Hepatocyte (in vitro differentiated cells): ENCODE results near the gene BAZ1B. TPM values are rescaled to one million over a fixed set of nuclear protein-coding genes. Genes with fewer than 3 reads are reported as not detected.

ENCODE experiments used
- DNase-seq: peaks from one replicate; pipeline ENCODE4 v3.0.0-alpha.2; 2016; ENCODE audit warnings: low spot score
- H2AFZ ChIP-seq: fragments of 200-600 bp; sonication (generic); 2 replicates; pipeline ENCODE4 v1.6.0; 2016; ENCODE audit warnings: antibody characterized with exemption, mild to moderate bottlenecking
- H3K27ac ChIP-seq: fragments of 200-600 bp; sonication (generic); 2 replicates; pipeline ENCODE4 v1.5.1; 2016; ENCODE audit warnings: mild to moderate bottlenecking
- H3K27me3 ChIP-seq: fragments of 200-600 bp; sonication (generic); 2 replicates; pipeline ENCODE4 v1.6.1; 2016
- H3K36me3 ChIP-seq: fragments of 200-600 bp; sonication (generic); replicated peaks from 2 replicates; pipeline ENCODE4 v1.5.1; 2016; ENCODE audit warnings: low read depth; ENCODE audit not compliant: insufficient read depth
- H3K4me1 ChIP-seq: fragments of 200-600 bp; sonication (generic); 2 replicates; pipeline ENCODE4 v1.5.1; 2016; ENCODE audit warnings: mild to moderate bottlenecking, moderate library complexity; ENCODE audit not compliant: insufficient read depth
- H3K4me2 ChIP-seq: fragments of 200-600 bp; sonication (generic); 2 replicates; pipeline ENCODE4 v1.6.0; 2016
- H3K4me3 ChIP-seq: fragments of 200-600 bp; sonication (generic); 2 replicates; pipeline ENCODE4 v1.5.1; 2016; ENCODE audit warnings: mild to moderate bottlenecking
- H3K79me2 ChIP-seq: fragments of 200-600 bp; sonication (generic); 2 replicates; pipeline ENCODE4 v1.6.0; 2017; ENCODE audit warnings: mild to moderate bottlenecking
- H3K9me2 ChIP-seq: fragments of 200-600 bp; sonication (generic); replicated peaks from 2 replicates; pipeline ENCODE4 v1.6.0; 2017; ENCODE audit warnings: mild to moderate bottlenecking; ENCODE audit not compliant: insufficient read depth
- H3K9me3 ChIP-seq: fragments of 200-600 bp; sonication (generic); 2 replicates; pipeline ENCODE4 v1.5.1; 2016; ENCODE audit warnings: low read depth, mild to moderate bottlenecking
- H4K20me1 ChIP-seq: fragments of 200-600 bp; sonication (generic); 2 replicates; pipeline ENCODE4 v1.6.0; 2016; ENCODE audit warnings: mild to moderate bottlenecking; ENCODE audit not compliant: insufficient read depth, poor library complexity, severe bottlenecking
- EZH2 ChIP-seq: fragments of 200-600 bp; sonication (generic); IDR thresholded peaks from 2 replicates; pipeline ENCODE4 v1.6.1; 2016; ENCODE audit warnings: antibody characterized with exemption, mild to moderate bottlenecking, borderline replicate concordance
- EZH2phosphoT487 ChIP-seq: fragments of 200-600 bp; sonication (generic); IDR thresholded peaks from one replicate; pipeline ENCODE4 v1.6.1; 2018; ENCODE audit warnings: antibody characterized with exemption, mild to moderate bottlenecking, low read depth, moderate library complexity; ENCODE audit not compliant: unreplicated experiment, severe bottlenecking
- WGBS: methylation state at CpG from one replicate; pipeline ENCODE4 v1.1.6; 2016; ENCODE audit warnings: low lambda C conversion rate; ENCODE audit errors: missing lambda C conversion rate; 5-methylcytosine and 5-hydroxymethylcytosine counted together
- polyA plus RNA-seq: library from polyadenylated mRNA; unstranded; fragments of >200 nt; fragmentation: Nextera tagmentation; extraction: Ambion mirVana; gene quantifications from 2 replicates; pipeline ENCODE4 v1.2.1, GENCODE V29; 2016
- total RNA-seq: library from RNA; depleted of rRNA; stranded (reverse); fragments of >200 nt; gene quantifications from 2 replicates; pipeline ENCODE4 v1.2.3, GENCODE V29; 2014
- TF ChIP-seq, protein P1 (sequence below): fragments of 200-600 bp; sonication (generic); IDR thresholded peaks from 2 replicates; pipeline ENCODE4 v1.5.1; 2016; ENCODE audit warnings: antibody characterized with exemption, mild to moderate bottlenecking; ENCODE audit not compliant: poor library complexity

The BAZ1B gene
- total and polyA plus RNA-seq, 2 experiments from 2014 or later = 16.7 to 44.7 TPM

DNA sequence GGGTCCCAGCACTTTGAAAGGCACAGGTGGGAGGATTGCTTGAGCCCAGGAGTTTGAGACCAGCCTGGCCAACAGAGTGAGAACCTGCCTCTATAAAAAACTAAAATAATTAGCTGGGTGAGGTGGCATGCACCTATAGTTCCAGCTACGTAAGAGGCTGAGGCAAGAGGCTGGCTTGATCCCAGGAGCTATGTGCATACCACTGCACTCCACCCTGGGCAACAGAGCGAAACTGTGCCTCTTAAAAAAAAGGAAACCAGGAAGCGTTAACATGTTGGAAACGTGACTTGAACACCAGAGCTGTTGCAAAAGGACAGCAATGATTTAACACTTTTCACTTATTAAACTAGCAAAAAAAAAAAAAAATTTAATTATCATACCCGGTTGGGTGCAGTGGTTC lies 12.6 kb downstream of the BAZ1B start:
- Histone ChIP-seq H4K20me1 (peaks cover 30% of the 10 kb centered on the region), H3K79me2 (peaks cover 95% of the 10 kb centered on the region), H3K4me1 (no peaks in the 10 kb centered on the region), H3K4me2 (no peak overlapping the region), H3K9me2 (no peaks in the 10 kb centered on the region), H3K27me3 (no peaks in the 10 kb centered on the region), H3K27ac (no peak overlapping the region), H3K4me3 (no peak overlapping the region), H2AFZ (no peak overlapping the region), H3K9me3 (no peaks in the 10 kb centered on the region), H3K36me3 (peaks cover 6% of the 10 kb centered on the region)
- WGBS = 95% methylated on average over 5 of the region's 5 CpGs
- no peak for DNase-seq
- TF ChIP-seq, protein P1, sequence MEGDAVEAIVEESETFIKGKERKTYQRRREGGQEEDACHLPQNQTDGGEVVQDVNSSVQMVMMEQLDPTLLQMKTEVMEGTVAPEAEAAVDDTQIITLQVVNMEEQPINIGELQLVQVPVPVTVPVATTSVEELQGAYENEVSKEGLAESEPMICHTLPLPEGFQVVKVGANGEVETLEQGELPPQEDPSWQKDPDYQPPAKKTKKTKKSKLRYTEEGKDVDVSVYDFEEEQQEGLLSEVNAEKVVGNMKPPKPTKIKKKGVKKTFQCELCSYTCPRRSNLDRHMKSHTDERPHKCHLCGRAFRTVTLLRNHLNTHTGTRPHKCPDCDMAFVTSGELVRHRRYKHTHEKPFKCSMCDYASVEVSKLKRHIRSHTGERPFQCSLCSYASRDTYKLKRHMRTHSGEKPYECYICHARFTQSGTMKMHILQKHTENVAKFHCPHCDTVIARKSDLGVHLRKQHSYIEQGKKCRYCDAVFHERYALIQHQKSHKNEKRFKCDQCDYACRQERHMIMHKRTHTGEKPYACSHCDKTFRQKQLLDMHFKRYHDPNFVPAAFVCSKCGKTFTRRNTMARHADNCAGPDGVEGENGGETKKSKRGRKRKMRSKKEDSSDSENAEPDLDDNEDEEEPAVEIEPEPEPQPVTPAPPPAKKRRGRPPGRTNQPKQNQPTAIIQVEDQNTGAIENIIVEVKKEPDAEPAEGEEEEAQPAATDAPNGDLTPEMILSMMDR = no peak
- TF ChIP-seq EZH2 = no peak
- TF ChIP-seq EZH2phosphoT487 = no peak

DNA sequence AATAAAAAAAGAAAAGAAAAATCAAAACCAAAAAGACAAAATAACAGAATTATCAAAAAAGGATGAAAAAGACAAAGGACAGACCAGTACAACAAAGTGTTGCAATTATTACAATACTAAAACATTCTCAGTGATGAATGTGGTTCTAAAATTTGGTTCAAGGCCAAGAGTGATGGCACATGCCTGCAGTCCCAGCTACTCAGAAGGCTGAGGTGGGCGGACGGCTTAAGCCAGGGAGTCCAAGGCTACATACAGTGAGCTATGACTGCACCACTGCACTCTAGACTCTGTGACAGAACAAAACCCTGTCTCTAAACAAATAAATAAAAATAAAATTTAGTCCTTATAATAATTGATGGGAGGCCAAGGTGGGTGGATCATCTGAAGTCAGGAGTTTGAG lies 14.5 kb downstream of the BAZ1B start:
- no peaks in the 10 kb centered on the region for H3K27me3 ChIP-seq
- WGBS = 96% methylated on average over 2 of the region's 2 CpGs
- H3K4me2 ChIP-seq = no peak overlapping the region
- no peak overlapping the region for H3K4me3 ChIP-seq
- TF ChIP-seq EZH2phosphoT487 (no peak), EZH2 (no peak)
- TF ChIP-seq, protein P1 = no peak
- peaks cover 94% of the 10 kb centered on the region for H3K79me2 ChIP-seq
- no peaks in the 10 kb centered on the region for H3K4me1 ChIP-seq
- H3K27ac ChIP-seq = no peak overlapping the region
- no peak for DNase-seq
- H2AFZ ChIP-seq = no peak overlapping the region
- peaks cover 12% of the 10 kb centered on the region for H4K20me1 ChIP-seq
- H3K9me2 ChIP-seq = no peaks in the 10 kb centered on the region
- peaks cover 6% of the 10 kb centered on the region for H3K36me3 ChIP-seq
- no peaks in the 10 kb centered on the region for H3K9me3 ChIP-seq

DNA sequence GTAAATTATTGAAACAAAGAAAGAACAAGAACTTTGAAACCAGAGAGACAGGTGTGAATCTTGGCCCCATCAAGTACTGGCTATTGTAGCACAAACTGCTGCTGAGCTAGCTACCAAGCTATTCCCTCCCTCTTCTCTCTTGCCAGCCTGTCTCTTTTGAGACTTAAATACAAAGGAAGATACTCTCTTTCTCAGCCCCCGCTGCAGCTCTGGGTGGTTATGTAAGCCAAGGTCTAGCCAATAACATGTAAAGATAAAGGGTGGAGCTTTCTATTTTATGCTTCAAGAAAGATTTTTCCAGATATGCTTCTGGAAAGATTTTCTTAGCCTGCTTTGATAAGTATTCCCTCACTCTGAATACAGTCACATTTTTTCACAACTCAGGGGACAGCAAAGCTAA lies 17.2 kb downstream of the BAZ1B start:
- WGBS = 94% methylated on average over 1 of the region's 1 CpG
- H3K4me3 ChIP-seq = no peak overlapping the region
- H3K27me3 ChIP-seq = no peaks in the 10 kb centered on the region
- no peak overlapping the region for H3K4me2 ChIP-seq
- H3K79me2 ChIP-seq = peaks cover 85% of the 10 kb centered on the region
- H3K9me3 ChIP-seq = no peaks in the 10 kb centered on the region
- no peak for TF ChIP-seq EZH2phosphoT487
- TF ChIP-seq EZH2 = no peak
- TF ChIP-seq, protein P1 = no peak
- no peak overlapping the region for H3K27ac ChIP-seq
- no peak for DNase-seq
- peaks cover 3% of the 10 kb centered on the region for H4K20me1 ChIP-seq
- H3K9me2 ChIP-seq = no peaks in the 10 kb centered on the region
- no peak overlapping the region for H2AFZ ChIP-seq
- peaks cover 6% of the 10 kb centered on the region for H3K36me3 ChIP-seq
- H3K4me1 ChIP-seq = no peaks in the 10 kb centered on the region

DNA sequence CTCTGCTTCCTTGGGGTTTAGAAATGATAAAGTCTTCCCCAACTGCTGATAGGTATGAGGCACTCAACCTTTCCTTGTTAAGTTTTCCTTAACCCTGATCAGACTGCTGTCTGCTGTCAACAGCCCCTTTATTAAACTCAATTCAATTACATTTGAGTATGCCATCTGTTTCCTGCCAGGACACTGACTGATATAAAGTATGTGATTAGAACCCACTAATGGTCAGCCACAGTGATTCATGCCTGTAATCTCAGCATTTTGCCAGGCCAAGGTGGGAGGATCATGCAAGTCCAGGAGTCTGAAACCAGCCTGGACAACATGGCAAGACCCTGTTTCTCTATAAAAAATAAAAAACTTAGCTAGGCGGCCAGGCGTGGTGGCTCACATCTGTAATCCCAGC lies 18.1 kb downstream of the BAZ1B start:
- peaks cover 3% of the 10 kb centered on the region for H4K20me1 ChIP-seq
- no peaks in the 10 kb centered on the region for H3K9me3 ChIP-seq
- H3K27me3 ChIP-seq = no peaks in the 10 kb centered on the region
- DNase-seq = no peak
- no peak overlapping the region for H3K4me3 ChIP-seq
- no peaks in the 10 kb centered on the region for H3K9me2 ChIP-seq
- H3K36me3 ChIP-seq = peaks cover 6% of the 10 kb centered on the region
- TF ChIP-seq EZH2phosphoT487 = no peak
- TF ChIP-seq, protein P1 = no peak
- TF ChIP-seq EZH2 = no peak
- no peak overlapping the region for H2AFZ ChIP-seq
- no peaks in the 10 kb centered on the region for H3K4me1 ChIP-seq
- WGBS = 100% methylated on average over 2 of the region's 2 CpGs
- H3K4me2 ChIP-seq = no peak overlapping the region
- H3K27ac ChIP-seq = no peak overlapping the region
- peaks cover 85% of the 10 kb centered on the region for H3K79me2 ChIP-seq
